HepG2 (cell line): ENCODE results near the gene CCL22. TPM values are rescaled to one million over a fixed set of nuclear protein-coding genes. Genes with fewer than 3 reads are reported as not detected.

Experiments used
- ATAC-seq: fragments of 200-7000 bp; cut with Tn5 transposase; 3 replicates; pipeline ENCODE4 v1.9.1; 2020; ENCODE audit warnings: mild to moderate bottlenecking, moderate library complexity
- BruUV-seq: library from RNA; stranded (reverse); fragments of 400-500 nt; replicated peaks from 2 replicates; lab custom pipeline; 2021; lab: Mats Ljungman, UMichigan
- CTCF ChIA-PET: fragments of 300-600 bp; formaldehyde crosslinking; extraction: SDS; loops from one replicate; lab custom pipeline; 2021; ENCODE audit warnings: low total read pairs, inconsistent platforms, low intra/inter-chr PET ratio; lab: Yijun Ruan, JAX
- POLR2A ChIA-PET: fragments of 350-600 bp; sonication (Branson Sonifier 250); formaldehyde crosslinking; loops from one replicate; lab custom pipeline; 2020; ENCODE audit warnings: antibody characterized with exemption, inconsistent platforms; lab: Yijun Ruan, JAX
- DNase-seq: peaks from one replicate; pipeline ENCODE4 v3.0.0-alpha.2; 2015; ENCODE audit warnings: low spot score
- FAIRE-seq: peaks from 3 replicates; lab custom pipeline; 2011; peaks lifted over from hg19 to GRCh38; lab: Jason Lieb, UNC
- H2AFZ ChIP-seq: one replicate; pipeline ENCODE4 v1.6.1; 2011; ENCODE audit warnings: low read length, inconsistent platforms
- H3K27ac ChIP-seq: fragments of 300-600 bp; 3 replicates; pipeline ENCODE4 v1.8.0; 2011; ENCODE audit warnings: mixed run types, mild to moderate bottlenecking, mixed read lengths, low read length, inconsistent platforms; ENCODE audit not compliant: insufficient read depth; ENCODE audit errors: extremely low read length
- H3K27me3 ChIP-seq, 2 experiments: fragments of 200-600 bp in 1 of 2; 2 replicates in 1 of 2; 3 replicates in 1 of 2; pipeline versions ENCODE4 v1.6.0 to v1.8.0; 2011; ENCODE audit warnings: low read length in 2 of 2, mild to moderate bottlenecking in 2 of 2, moderate library complexity in 2 of 2, inconsistent platforms in 1 of 2; ENCODE audit not compliant: insufficient read depth in 2 of 2, control insufficient read depth in 1 of 2
- H3K36me3 ChIP-seq, 2 experiments: fragments of 200-600 bp in 1 of 2; replicated peaks in 1 of 2; 2 replicates in 1 of 2; 3 replicates in 1 of 2; pipeline versions ENCODE4 v1.5.1 to v1.8.0; 2011; ENCODE audit warnings: low read length in 2 of 2, inconsistent platforms in 1 of 2; ENCODE audit not compliant: insufficient read depth in 2 of 2, control insufficient read depth in 1 of 2
- H3K4me1 ChIP-seq: 2 replicates; pipeline ENCODE4 v1.5.1; 2012; ENCODE audit warnings: low read length, inconsistent platforms; ENCODE audit not compliant: insufficient read depth
- H3K4me2 ChIP-seq: 2 replicates; pipeline ENCODE4 v1.6.0; 2011; ENCODE audit warnings: low read depth, low read length, inconsistent platforms
- H3K4me3 ChIP-seq, 3 experiments: fragments of 200-600 bp in 1 of 3; sonication (generic), shearing (Covaris generic) in 1 of 3; replicated peaks in 1 of 3; 2 replicates each; pipeline ENCODE4 v1.5.1; 2011 to 2016; ENCODE audit warnings: low read length in 3 of 3, inconsistent platforms in 2 of 3, low read depth in 2 of 3, mild to moderate bottlenecking in 2 of 3, control low read depth in 1 of 3, mixed read lengths in 1 of 3; ENCODE audit not compliant: insufficient read depth in 1 of 3
- H3K79me2 ChIP-seq: one replicate; pipeline ENCODE4 v1.6.1; 2011; ENCODE audit warnings: low read length, inconsistent platforms; ENCODE audit not compliant: insufficient read depth
- H3K9ac ChIP-seq: 2 replicates; pipeline ENCODE4 v1.6.0; 2011; ENCODE audit warnings: mild to moderate bottlenecking, low read depth, low read length, inconsistent platforms; ENCODE audit not compliant: insufficient read depth
- H3K9me3 ChIP-seq: 2 replicates; pipeline ENCODE4 v1.5.1; 2012; ENCODE audit warnings: mild to moderate bottlenecking, low read length
- H4K20me1 ChIP-seq: 2 replicates; pipeline ENCODE4 v1.6.0; 2011; ENCODE audit warnings: inconsistent platforms, mild to moderate bottlenecking, low read length, moderate library complexity; ENCODE audit not compliant: insufficient read depth
- DMAP1 ChIP-seq: IDR thresholded peaks from 2 replicates; pipeline ENCODE4 v1.6.1; 2016
- FOXJ3 ChIP-seq: sonication (generic); formaldehyde crosslinking; IDR thresholded peaks from 2 replicates; pipeline ENCODE4 v1.4.0; 2020; ENCODE audit warnings: missing genetic modification reagents, mild to moderate bottlenecking, borderline replicate concordance
- HOXA5 ChIP-seq: sonication (generic); formaldehyde crosslinking; IDR thresholded peaks from 2 replicates; pipeline ENCODE4 v1.4.0; 2020; ENCODE audit warnings: missing genetic modification reagents
- KAT2B ChIP-seq: fragments of 150-350 bp; IDR thresholded peaks from 2 replicates; pipeline ENCODE4 v1.6.1; 2014; ENCODE audit warnings: low read depth, low read length, borderline replicate concordance
- MIXL1 ChIP-seq: IDR thresholded peaks from 2 replicates; pipeline ENCODE4 v1.6.1; 2016
- ONECUT2 ChIP-seq: sonication (generic); formaldehyde crosslinking; IDR thresholded peaks from 2 replicates; pipeline ENCODE4 v1.4.0; 2020; ENCODE audit warnings: missing genetic modification reagents
- ZFP36 ChIP-seq: fragments of 150-350 bp; IDR thresholded peaks from 2 replicates; pipeline ENCODE4 v1.6.1; 2018; ENCODE audit warnings: borderline replicate concordance, low read length, low read depth; ENCODE audit not compliant: partially characterized antibody
- ZNF121 ChIP-seq: sonication (generic); formaldehyde crosslinking; IDR thresholded peaks from 2 replicates; pipeline ENCODE4 v1.5.0; 2020; ENCODE audit warnings: mild to moderate bottlenecking, missing genetic modification reagents
- ZNF562 ChIP-seq: sonication (generic); formaldehyde crosslinking; IDR thresholded peaks from 2 replicates; pipeline ENCODE4 v1.8.0; 2022; ENCODE audit warnings: missing genetic modification reagents, borderline replicate concordance
- WGBS: methylation state at CpG from one replicate; pipeline ENCODE4 v1.1.6; 2017; ENCODE audit warnings: low lambda C conversion rate; 5-methylcytosine and 5-hydroxymethylcytosine counted together
- in situ Hi-C: cut with HindIII; loops from 2 replicates; pipeline ENCODE4 v1.10.0; 2017; ENCODE audit warnings: low pct_unique_long_range_greater_than_20kb; ENCODE audit not compliant: extremely low pct_ligation_motif_present
- intact Hi-C: fragments of 100-400 bp; cut with micrococcal nuclease; formaldehyde crosslinking; loops from one replicate; pipeline ENCODE4 v1.10.0; 2022; ENCODE audit not compliant: unreplicated experiment
- polyA plus RNA-seq, 8 experiments: library from polyadenylated mRNA; depleted of rRNA in 3 of 8; stranded (reverse) in 7 of 8; unstranded in 1 of 8; fragments of >200 nt; fragmentation: Illumina TruSeq in 4 of 8; extraction: Trizol in 4 of 8; gene quantifications; 2 replicates each; pipeline versions ENCODE4 v1.2.1 to v1.2.3, GENCODE V29; 2011 to 2016; ENCODE audit warnings: low read depth in 4 of 8, missing spikeins in 1 of 8, mixed read lengths in 1 of 8; ENCODE audit not compliant: insufficient read depth in 1 of 8
- total RNA-seq, 5 experiments: library from RNA; depleted of rRNA; stranded (reverse); fragments of >200 nt; fragmentation: Illumina TruSeq; extraction: Trizol; gene quantifications; 2 replicates each; pipeline ENCODE4 v1.2.3, GENCODE V29; 2016; ENCODE audit warnings: low read depth in 1 of 5
- TF ChIP-seq, protein P1 (sequence below): IDR thresholded peaks from 2 replicates; pipeline ENCODE4 v1.4.0; 2020; ENCODE audit warnings: mild to moderate bottlenecking, missing genetic modification reagents
- TF ChIP-seq, protein P2 (sequence below): IDR thresholded peaks from 2 replicates; pipeline ENCODE4 v1.6.1; 2018; ENCODE audit warnings: missing genetic modification reagents

CCL22 gene
- total and polyA plus RNA-seq, 2 of the 13 experiments (the other 11 are each of a cell fraction or from before 2014, with no cell fraction given) = not detected

DNA sequence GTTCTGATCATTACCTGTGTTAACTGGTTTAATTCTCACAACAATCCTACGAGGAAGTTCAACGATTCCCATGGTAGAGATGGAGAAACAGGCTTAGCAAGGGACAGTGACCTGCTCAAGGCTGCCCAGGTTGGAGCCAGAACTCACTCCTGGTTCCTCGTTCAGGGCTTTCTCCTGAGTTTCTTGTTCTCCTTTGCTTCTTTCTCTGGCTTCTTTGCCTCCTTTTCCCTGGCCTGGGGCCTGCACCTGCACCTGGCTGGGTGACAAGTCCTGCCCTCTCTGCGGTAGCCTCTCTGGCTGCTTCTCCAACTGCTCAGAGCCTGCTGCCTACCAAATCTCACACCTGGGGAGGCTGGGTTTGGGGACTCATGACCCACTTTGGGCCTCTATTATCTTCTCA is 2.8 kb downstream of the CCL22 start (continued):
- TF ChIP-seq FOXJ3 = no peak
- TF ChIP-seq, protein P1, sequence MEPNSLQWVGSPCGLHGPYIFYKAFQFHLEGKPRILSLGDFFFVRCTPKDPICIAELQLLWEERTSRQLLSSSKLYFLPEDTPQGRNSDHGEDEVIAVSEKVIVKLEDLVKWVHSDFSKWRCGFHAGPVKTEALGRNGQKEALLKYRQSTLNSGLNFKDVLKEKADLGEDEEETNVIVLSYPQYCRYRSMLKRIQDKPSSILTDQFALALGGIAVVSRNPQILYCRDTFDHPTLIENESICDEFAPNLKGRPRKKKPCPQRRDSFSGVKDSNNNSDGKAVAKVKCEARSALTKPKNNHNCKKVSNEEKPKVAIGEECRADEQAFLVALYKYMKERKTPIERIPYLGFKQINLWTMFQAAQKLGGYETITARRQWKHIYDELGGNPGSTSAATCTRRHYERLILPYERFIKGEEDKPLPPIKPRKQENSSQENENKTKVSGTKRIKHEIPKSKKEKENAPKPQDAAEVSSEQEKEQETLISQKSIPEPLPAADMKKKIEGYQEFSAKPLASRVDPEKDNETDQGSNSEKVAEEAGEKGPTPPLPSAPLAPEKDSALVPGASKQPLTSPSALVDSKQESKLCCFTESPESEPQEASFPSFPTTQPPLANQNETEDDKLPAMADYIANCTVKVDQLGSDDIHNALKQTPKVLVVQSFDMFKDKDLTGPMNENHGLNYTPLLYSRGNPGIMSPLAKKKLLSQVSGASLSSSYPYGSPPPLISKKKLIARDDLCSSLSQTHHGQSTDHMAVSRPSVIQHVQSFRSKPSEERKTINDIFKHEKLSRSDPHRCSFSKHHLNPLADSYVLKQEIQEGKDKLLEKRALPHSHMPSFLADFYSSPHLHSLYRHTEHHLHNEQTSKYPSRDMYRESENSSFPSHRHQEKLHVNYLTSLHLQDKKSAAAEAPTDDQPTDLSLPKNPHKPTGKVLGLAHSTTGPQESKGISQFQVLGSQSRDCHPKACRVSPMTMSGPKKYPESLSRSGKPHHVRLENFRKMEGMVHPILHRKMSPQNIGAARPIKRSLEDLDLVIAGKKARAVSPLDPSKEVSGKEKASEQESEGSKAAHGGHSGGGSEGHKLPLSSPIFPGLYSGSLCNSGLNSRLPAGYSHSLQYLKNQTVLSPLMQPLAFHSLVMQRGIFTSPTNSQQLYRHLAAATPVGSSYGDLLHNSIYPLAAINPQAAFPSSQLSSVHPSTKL = no peak

DNA sequence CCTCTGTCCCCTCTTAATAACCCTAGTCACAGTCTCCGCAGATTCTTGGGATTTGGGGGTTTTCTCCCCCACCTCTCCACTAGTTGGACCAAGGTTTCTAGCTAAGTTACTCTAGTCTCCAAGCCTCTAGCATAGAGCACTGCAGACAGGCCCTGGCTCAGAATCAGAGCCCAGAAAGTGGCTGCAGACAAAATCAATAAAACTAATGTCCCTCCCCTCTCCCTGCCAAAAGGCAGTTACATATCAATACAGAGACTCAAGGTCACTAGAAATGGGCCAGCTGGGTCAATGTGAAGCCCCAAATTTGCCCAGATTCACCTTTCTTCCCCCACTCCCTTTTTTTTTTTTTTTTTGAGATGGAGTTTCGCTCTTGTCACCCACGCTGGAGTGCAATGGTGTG is 5.6 kb downstream of the CCL22 start:
- TF ChIP-seq KAT2B = peak; percentile 46; the same call in 1 of the 2 replicates
- no peak for TF ChIP-seq ZNF121
- no peak for TF ChIP-seq HOXA5 (CRISPR knock-in tag)
- no peak for TF ChIP-seq DMAP1
- TF ChIP-seq, protein P2, sequence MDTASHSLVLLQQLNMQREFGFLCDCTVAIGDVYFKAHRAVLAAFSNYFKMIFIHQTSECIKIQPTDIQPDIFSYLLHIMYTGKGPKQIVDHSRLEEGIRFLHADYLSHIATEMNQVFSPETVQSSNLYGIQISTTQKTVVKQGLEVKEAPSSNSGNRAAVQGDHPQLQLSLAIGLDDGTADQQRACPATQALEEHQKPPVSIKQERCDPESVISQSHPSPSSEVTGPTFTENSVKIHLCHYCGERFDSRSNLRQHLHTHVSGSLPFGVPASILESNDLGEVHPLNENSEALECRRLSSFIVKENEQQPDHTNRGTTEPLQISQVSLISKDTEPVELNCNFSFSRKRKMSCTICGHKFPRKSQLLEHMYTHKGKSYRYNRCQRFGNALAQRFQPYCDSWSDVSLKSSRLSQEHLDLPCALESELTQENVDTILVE (CRISPR knock-in tag) = no peak
- no peak for TF ChIP-seq MIXL1 (CRISPR knock-in tag)
- TF ChIP-seq ZNF562 = no peak
- no peak for TF ChIP-seq ZFP36
- TF ChIP-seq ONECUT2 (CRISPR knock-in tag) = peak; percentile 74
- Histone ChIP-seq H2AFZ (no peak overlapping the region), H4K20me1 (no peaks in the 10 kb centered on the region), H3K4me2 (no peak overlapping the region), H3K79me2 (no peaks in the 10 kb centered on the region), H3K36me3 (no peaks in the 10 kb centered on the region), H3K27me3 (peaks cover 2 to 32% of the 10 kb centered on the region in 2 experiments; a peak in 3 of 5 replicates), H3K9me3 (no peaks in the 10 kb centered on the region), H3K4me3 (no peak overlapping the region), H3K27ac (no peak overlapping the region), H3K9ac (no peak overlapping the region), H3K4me1 (peaks cover 31% of the 10 kb centered on the region)
- ATAC-seq (peak; percentile 28; the same call in 1 of the 3 replicates), DNase-seq (no peak), FAIRE-seq (no peak)
- no TSS peak for BruUV-seq
- in situ Hi-C loops = no loop called here
- intact Hi-C loops = no loop called here
- 78% methylated on average over 3 of the region's 3 CpGs for WGBS
- POLR2A ChIA-PET = interaction anchor here (1.0 to 2.9 kb wide), 2 partner anchors 8 to 10 kb away, joined by 3 to 30 read pairs; partner anchors contain the start of gene CX3CL1
- CTCF ChIA-PET = no interaction called here
